Measurements from ENCODE around the gene COCH. TPM values are rescaled to one million over a fixed set of nuclear protein-coding genes. Genes with fewer than 3 reads are reported as not detected.
A peak's percentile ranks its signal among the peaks of the same experiment; 100 is the strongest.

The COCH gene
- total and polyA plus RNA-seq, 2 donors (not counting 1 experiment from before 2014, with no cell fraction given) = 24.5 to 25.7 TPM

- no peak overlapping the region for H3K27ac Mint-ChIP-seq
- H3K27me3 ChIP-seq (replicated peaks in 1 of 4; ENCODE audit: control extremely low read depth in 1 of 4, control insufficient read depth in 3 of 4, insufficient read depth in 4 of 4, low read length in 3 of 4) = peaks cover 0 to under 1% (median 0%) of the 10 kb centered on the region in 4 experiments
- POLR2A ChIA-PET = interaction anchor here (0.7 kb wide), 1 partner anchor 10 kb away, joined by 10 read pairs; no protein-coding TSS in a partner anchor
- no peak for DNase-seq
- no peak for TF ChIP-seq EZH2 (IDR thresholded peaks at IDR 0.05; ENCODE audit: borderline replicate concordance, insufficient read depth, low read depth, low read length, poor library complexity, severe bottlenecking)
- no peak for TF ChIP-seq CTCF (IDR thresholded peaks at IDR 0.05)
- H3K36me3 ChIP-seq (replicated peaks in 1 of 2; ENCODE audit: control extremely low read depth in 1 of 2, control insufficient read depth in 1 of 2, extremely low read depth in 1 of 2, insufficient read depth in 2 of 2, low read length in 1 of 2) = no peaks in the 10 kb centered on the region
- no peak overlapping the region for H3K27ac ChIP-seq (ENCODE audit: low read length in 2 of 2)
- H3K9ac ChIP-seq (ENCODE audit: low read length) = no peak overlapping the region
- no peaks in the 10 kb centered on the region for H3K9me3 Mint-ChIP-seq (ENCODE audit: insufficient read depth)
- H3K4me3 ChIP-seq (ENCODE audit: control extremely low read depth in 1 of 5, extremely low read depth in 1 of 5, insufficient read depth in 1 of 5, low read depth in 2 of 5, low read length in 4 of 5) = no peak overlapping the region
- H4K20me1 ChIP-seq (ENCODE audit: control insufficient read depth, insufficient read depth, low read length, poor library complexity, severe bottlenecking) = no peaks in the 10 kb centered on the region
- H3K27me3 Mint-ChIP-seq = peaks cover 4% of the 10 kb centered on the region
- H3K4me3 Mint-ChIP-seq = no peak overlapping the region
- no peaks in the 10 kb centered on the region for H3K9me3 ChIP-seq (ENCODE audit: control extremely low read depth in 1 of 3, control insufficient read depth in 2 of 3, insufficient read depth in 1 of 3, low read length in 2 of 3)
- intact Hi-C loops (cut with micrococcal nuclease) = no loop called here
- H3K4me1 ChIP-seq (ENCODE audit: control insufficient read depth in 2 of 2, insufficient read depth in 2 of 2, low read length in 2 of 2) = peaks cover 2 to 23% of the 10 kb centered on the region in 2 donors
- CTCF ChIA-PET = interaction anchor here (0.6 kb wide), 2 partner anchors 30 to 78 kb away, joined by 3 read pairs; no protein-coding TSS in a partner anchor
- no peak overlapping the region for H3K4me2 ChIP-seq (replicated peaks; ENCODE audit: low read depth, low read length, poor library complexity, severe bottlenecking)
- ATAC-seq (ENCODE audit: low read depth) = no peak
- no peaks in the 10 kb centered on the region for H3K79me2 ChIP-seq (ENCODE audit: control insufficient read depth, insufficient read depth, low read length)
- H2AFZ ChIP-seq (ENCODE audit: insufficient read depth, low read depth, low read length, poor library complexity, severe bottlenecking) = no peak overlapping the region
- peaks cover 25% of the 10 kb centered on the region for H3K4me1 Mint-ChIP-seq
Observed at GRCh38 chr14:30854492-30854891, 19.9 kb upstream of the COCH start.

GRCh38 chr14:30855345-30856037, 18.9 kb upstream of the COCH start:
- Mint-ChIP-seq H3K27ac (peak overlapping the region; percentile 37), H3K9me3 (ENCODE audit: insufficient read depth) (no peaks in the 10 kb centered on the region), H3K4me3 (peak overlapping the region; percentile 30), H3K4me1 (peaks cover 20% of the 10 kb centered on the region), H3K27me3 (no peaks in the 10 kb centered on the region)
- Histone ChIP-seq H3K27me3 (replicated peaks in 1 of 4; ENCODE audit: control extremely low read depth in 1 of 4, control insufficient read depth in 3 of 4, insufficient read depth in 4 of 4, low read length in 3 of 4) (peaks cover 0 to 2% (median 0%) of the 10 kb centered on the region in 4 experiments), H3K79me2 (ENCODE audit: control insufficient read depth, insufficient read depth, low read length) (no peaks in the 10 kb centered on the region), H3K4me3 (ENCODE audit: control extremely low read depth in 1 of 5, extremely low read depth in 1 of 5, insufficient read depth in 1 of 5, low read depth in 2 of 5, low read length in 4 of 5) (no peak overlapping the region), H3K4me1 (ENCODE audit: control insufficient read depth in 2 of 2, insufficient read depth in 2 of 2, low read length in 2 of 2) (peaks cover 0 to 21% of the 10 kb centered on the region in 2 donors), H3K36me3 (replicated peaks in 1 of 2; ENCODE audit: control extremely low read depth in 1 of 2, control insufficient read depth in 1 of 2, extremely low read depth in 1 of 2, insufficient read depth in 2 of 2, low read length in 1 of 2) (no peaks in the 10 kb centered on the region), H3K4me2 (replicated peaks; ENCODE audit: low read depth, low read length, poor library complexity, severe bottlenecking) (no peak overlapping the region), H2AFZ (ENCODE audit: insufficient read depth, low read depth, low read length, poor library complexity, severe bottlenecking) (no peak overlapping the region), H3K9ac (ENCODE audit: low read length) (no peak overlapping the region), H3K9me3 (ENCODE audit: control extremely low read depth in 1 of 3, control insufficient read depth in 2 of 3, insufficient read depth in 1 of 3, low read length in 2 of 3) (no peaks in the 10 kb centered on the region), H3K27ac (ENCODE audit: low read length in 2 of 2) (no peak overlapping the region), H4K20me1 (ENCODE audit: control insufficient read depth, insufficient read depth, low read length, poor library complexity, severe bottlenecking) (no peaks in the 10 kb centered on the region)
- POLR2A ChIA-PET = no interaction called here
- ATAC-seq (ENCODE audit: low read depth) (peak; percentile 41), DNase-seq (no peak)
- TF ChIP-seq CTCF (IDR thresholded peaks at IDR 0.05) = no peak
- TF ChIP-seq EZH2 (IDR thresholded peaks at IDR 0.05; ENCODE audit: borderline replicate concordance, insufficient read depth, low read depth, low read length, poor library complexity, severe bottlenecking) = no peak
- intact Hi-C loops (cut with micrococcal nuclease) = no loop called here
- 47% methylated on average over 2 of the region's 6 CpGs for WGBS (ENCODE audit: insufficient coverage)
- CTCF ChIA-PET = interaction anchor here (1.0 kb wide), 1 partner anchor 18 kb away, joined by 3 read pairs; no protein-coding TSS in a partner anchor
